ENCODE results near the gene ATP5PB.

The ATP5PB gene

DNA sequence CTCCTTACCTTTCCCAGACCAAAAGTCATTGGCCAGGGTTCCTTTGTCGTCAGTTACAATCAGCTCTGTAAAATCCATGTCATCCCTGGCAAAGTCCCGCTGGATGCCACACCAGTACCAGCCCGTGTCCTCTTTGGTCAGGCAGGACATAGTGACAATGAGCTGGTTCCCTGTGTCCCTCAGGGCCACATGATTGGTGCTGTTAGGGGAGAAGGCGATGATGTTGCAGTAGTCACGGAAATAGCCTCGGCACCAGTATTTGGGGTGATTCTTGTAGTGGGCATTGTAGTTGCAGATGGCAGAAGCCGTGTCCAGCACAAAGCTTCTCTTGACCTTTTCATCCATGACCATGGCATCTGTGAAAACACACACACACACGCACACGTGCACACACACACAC is 39.4 kb downstream of the ATP5PB start:
- Histone ChIP-seq H3K4me3 (ENCODE audit: low read length) (no peak overlapping the region), H3K9me2 (replicated peaks; ENCODE audit: insufficient read depth, low read length) (no peaks in the 10 kb centered on the region), H4K20me1 (ENCODE audit: insufficient read depth, low read length) (no peaks in the 10 kb centered on the region), H3K9me3 (replicated peaks; ENCODE audit: insufficient read depth, low read length) (no peaks in the 10 kb centered on the region), H3K36me3 (replicated peaks; ENCODE audit: insufficient read depth, low read length) (no peaks in the 10 kb centered on the region), H3F3A (ENCODE audit: insufficient read depth, low read length) (no peaks in the 10 kb centered on the region), H3K79me2 (ENCODE audit: low read length) (no peaks in the 10 kb centered on the region), H2AFZ (ENCODE audit: low read length) (no peak overlapping the region), H3K27me3 (replicated peaks; ENCODE audit: insufficient read depth, low read length) (no peaks in the 10 kb centered on the region), H3K9ac (ENCODE audit: low read length) (no peak overlapping the region), H3K27ac (ENCODE audit: low read length) (no peak overlapping the region), H3K4me1 (ENCODE audit: low read length) (no peaks in the 10 kb centered on the region), H3K4me2 (ENCODE audit: low read depth, low read length) (no peak overlapping the region)
- no peak for TF ChIP-seq EZH2phosphoT487 (IDR thresholded peaks at IDR 0.05; ENCODE audit: low read length)
- TF ChIP-seq, protein P1, sequence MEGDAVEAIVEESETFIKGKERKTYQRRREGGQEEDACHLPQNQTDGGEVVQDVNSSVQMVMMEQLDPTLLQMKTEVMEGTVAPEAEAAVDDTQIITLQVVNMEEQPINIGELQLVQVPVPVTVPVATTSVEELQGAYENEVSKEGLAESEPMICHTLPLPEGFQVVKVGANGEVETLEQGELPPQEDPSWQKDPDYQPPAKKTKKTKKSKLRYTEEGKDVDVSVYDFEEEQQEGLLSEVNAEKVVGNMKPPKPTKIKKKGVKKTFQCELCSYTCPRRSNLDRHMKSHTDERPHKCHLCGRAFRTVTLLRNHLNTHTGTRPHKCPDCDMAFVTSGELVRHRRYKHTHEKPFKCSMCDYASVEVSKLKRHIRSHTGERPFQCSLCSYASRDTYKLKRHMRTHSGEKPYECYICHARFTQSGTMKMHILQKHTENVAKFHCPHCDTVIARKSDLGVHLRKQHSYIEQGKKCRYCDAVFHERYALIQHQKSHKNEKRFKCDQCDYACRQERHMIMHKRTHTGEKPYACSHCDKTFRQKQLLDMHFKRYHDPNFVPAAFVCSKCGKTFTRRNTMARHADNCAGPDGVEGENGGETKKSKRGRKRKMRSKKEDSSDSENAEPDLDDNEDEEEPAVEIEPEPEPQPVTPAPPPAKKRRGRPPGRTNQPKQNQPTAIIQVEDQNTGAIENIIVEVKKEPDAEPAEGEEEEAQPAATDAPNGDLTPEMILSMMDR (IDR thresholded peaks at IDR 0.05; ENCODE audit: low read length): no peak
- no peak for TF ChIP-seq EZH2 (optimal IDR thresholded peaks at IDR 0.05; ENCODE audit: low read depth, low read length)
- DNase-seq: no peak

- H3K36me3 ChIP-seq (replicated peaks; ENCODE audit: insufficient read depth, low read length): no peaks in the 10 kb centered on the region
- H2AFZ ChIP-seq (ENCODE audit: low read length): no peak overlapping the region
- H3K27me3 ChIP-seq (replicated peaks; ENCODE audit: insufficient read depth, low read length): no peaks in the 10 kb centered on the region
- H4K20me1 ChIP-seq (ENCODE audit: insufficient read depth, low read length): no peaks in the 10 kb centered on the region
- H3K9ac ChIP-seq (ENCODE audit: low read length): no peak overlapping the region
- H3K79me2 ChIP-seq (ENCODE audit: low read length): no peaks in the 10 kb centered on the region
- no peaks in the 10 kb centered on the region for H3K9me2 ChIP-seq (replicated peaks; ENCODE audit: insufficient read depth, low read length)
- H3K4me1 ChIP-seq (ENCODE audit: low read length): no peaks in the 10 kb centered on the region
- no peak overlapping the region for H3K27ac ChIP-seq (ENCODE audit: low read length)
- TF ChIP-seq EZH2phosphoT487 (IDR thresholded peaks at IDR 0.05; ENCODE audit: low read length) (no peak), EZH2 (optimal IDR thresholded peaks at IDR 0.05; ENCODE audit: low read depth, low read length) (no peak)
- TF ChIP-seq, protein P1 (IDR thresholded peaks at IDR 0.05; ENCODE audit: low read length): no peak
- no peak overlapping the region for H3K4me2 ChIP-seq (ENCODE audit: low read depth, low read length)
- H3F3A ChIP-seq (ENCODE audit: insufficient read depth, low read length): no peaks in the 10 kb centered on the region
- no peak overlapping the region for H3K4me3 ChIP-seq (ENCODE audit: low read length)
- no peak for DNase-seq
- H3K9me3 ChIP-seq (replicated peaks; ENCODE audit: insufficient read depth, low read length): no peaks in the 10 kb centered on the region
These were observed 40.3 kb downstream of the ATP5PB start for GRCh38 chr1:111489604-111490003.

- H4K20me1 ChIP-seq (ENCODE audit: insufficient read depth, low read length): no peaks in the 10 kb centered on the region
- no peak overlapping the region for H3K9ac ChIP-seq (ENCODE audit: low read length)
- no peak overlapping the region for H3K4me2 ChIP-seq (ENCODE audit: low read depth, low read length)
- no peak overlapping the region for H3K4me3 ChIP-seq (ENCODE audit: low read length)
- H3K36me3 ChIP-seq (replicated peaks; ENCODE audit: insufficient read depth, low read length): no peaks in the 10 kb centered on the region
- TF ChIP-seq EZH2 (optimal IDR thresholded peaks at IDR 0.05; ENCODE audit: low read depth, low read length) (no peak), EZH2phosphoT487 (IDR thresholded peaks at IDR 0.05; ENCODE audit: low read length) (no peak)
- TF ChIP-seq, protein P1 (IDR thresholded peaks at IDR 0.05; ENCODE audit: low read length): no peak
- no peaks in the 10 kb centered on the region for H3K9me3 ChIP-seq (replicated peaks; ENCODE audit: insufficient read depth, low read length)
- H3F3A ChIP-seq (ENCODE audit: insufficient read depth, low read length): no peaks in the 10 kb centered on the region
- no peaks in the 10 kb centered on the region for H3K27me3 ChIP-seq (replicated peaks; ENCODE audit: insufficient read depth, low read length)
- H3K27ac ChIP-seq (ENCODE audit: low read length): no peak overlapping the region
- no peak for DNase-seq
- H3K4me1 ChIP-seq (ENCODE audit: low read length): no peaks in the 10 kb centered on the region
- no peak overlapping the region for H2AFZ ChIP-seq (ENCODE audit: low read length)
- no peaks in the 10 kb centered on the region for H3K9me2 ChIP-seq (replicated peaks; ENCODE audit: insufficient read depth, low read length)
- H3K79me2 ChIP-seq (ENCODE audit: low read length): no peaks in the 10 kb centered on the region
These were observed 41.0 kb downstream of the ATP5PB start for GRCh38 chr1:111490220-111490619.
